WI38 (cell line): Measurements from ENCODE around the gene TFB2M.
A peak's percentile ranks its signal among the peaks of the same experiment; 100 is the strongest.

Experiments used
- H3K4me3 ChIP-seq: 2 replicates; pipeline ENCODE4 v1.5.1; 2011; ENCODE audit warnings: low read depth, mild to moderate bottlenecking, control low read depth, low read length
- CTCF ChIP-seq: IDR thresholded peaks from 2 replicates; pipeline ENCODE4 v1.5.1; 2012; ENCODE audit warnings: low read depth, mild to moderate bottlenecking, control low read depth, low read length

TFB2M gene

GRCh38 chr1:246518456-246519205 lies 47.4 kb downstream of the TFB2M start:
- no peak for TF ChIP-seq CTCF
- H3K4me3 ChIP-seq: no peak overlapping the region

DNA sequence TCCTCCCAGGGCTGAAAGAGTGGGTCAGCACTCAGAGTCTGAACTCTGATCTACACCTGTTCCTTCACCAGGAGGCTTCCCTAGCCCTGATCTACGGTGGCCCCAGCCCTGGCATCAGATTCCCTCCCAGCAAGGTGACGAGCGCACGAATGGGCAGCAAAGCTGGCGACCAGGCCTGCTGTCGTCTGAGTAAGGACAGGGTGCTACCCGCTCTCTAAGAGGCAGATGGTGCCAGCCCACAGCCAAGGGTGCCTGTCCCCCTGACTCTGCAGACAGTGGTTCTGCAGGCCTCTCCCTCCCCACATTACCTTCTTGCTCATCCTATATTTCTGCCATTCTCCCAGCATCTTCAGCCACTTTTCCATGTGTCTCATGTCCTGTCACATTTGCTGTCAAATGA lies 48.7 kb downstream of the TFB2M start:
- TF ChIP-seq CTCF: no peak
- no peak overlapping the region for H3K4me3 ChIP-seq

DNA sequence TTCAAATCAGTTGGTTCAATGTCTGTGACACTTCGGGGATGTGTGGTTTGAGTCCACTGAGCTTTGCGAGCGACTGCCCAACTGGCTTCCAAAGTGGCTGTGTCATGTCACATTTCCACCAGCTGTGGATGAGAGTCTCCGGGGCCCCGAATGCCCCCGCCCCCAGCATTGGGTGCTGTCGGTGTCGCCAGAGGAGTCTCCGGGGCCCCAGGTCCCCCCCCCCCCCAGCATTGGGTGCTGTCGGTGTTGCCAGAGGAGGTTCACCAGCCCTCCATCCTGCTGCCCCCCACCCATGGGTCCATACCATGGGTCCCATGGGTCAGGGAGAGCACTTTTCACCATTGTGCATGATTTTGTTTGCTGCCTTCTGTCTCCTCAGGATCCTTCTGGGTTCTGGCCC lies 49.9 kb downstream of the TFB2M start:
- no peak for TF ChIP-seq CTCF
- no peak overlapping the region for H3K4me3 ChIP-seq

DNA sequence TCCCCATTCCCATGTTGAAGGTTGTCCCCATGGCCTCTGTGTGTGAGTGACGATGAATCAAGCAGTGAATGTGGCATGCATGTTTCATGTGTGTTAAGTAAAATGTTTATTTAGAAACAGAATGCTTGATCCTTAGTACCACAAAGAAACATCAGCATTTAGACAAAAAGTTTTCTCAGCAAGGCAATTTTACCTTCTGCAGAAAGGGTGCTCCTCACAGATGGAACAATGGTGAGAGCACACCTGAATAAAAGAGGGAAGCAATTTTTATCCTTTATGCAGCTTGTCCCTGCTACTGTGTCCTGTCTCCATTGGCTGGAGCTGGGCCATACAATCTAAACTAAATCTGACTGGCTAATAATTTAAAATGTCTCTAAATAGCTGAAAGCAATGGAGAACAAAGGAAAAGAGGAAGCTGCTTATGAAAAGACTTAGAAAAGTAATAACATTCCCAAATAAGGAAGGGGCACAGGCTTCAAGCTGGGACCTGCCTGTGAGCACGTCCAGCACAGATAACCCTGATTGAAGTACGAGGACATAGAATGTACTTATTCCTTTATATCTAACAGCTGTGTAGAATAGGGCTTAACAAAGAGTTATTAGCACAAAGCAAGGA lies 50.6 kb downstream of the TFB2M start:
- TF ChIP-seq CTCF: no peak
- no peak overlapping the region for H3K4me3 ChIP-seq

- no peak for TF ChIP-seq CTCF
- H3K4me3 ChIP-seq: peak overlapping the region; percentile 8
Measured at GRCh38 chr1:246513619-246514343, 52.3 kb downstream of the TFB2M start.

DNA sequence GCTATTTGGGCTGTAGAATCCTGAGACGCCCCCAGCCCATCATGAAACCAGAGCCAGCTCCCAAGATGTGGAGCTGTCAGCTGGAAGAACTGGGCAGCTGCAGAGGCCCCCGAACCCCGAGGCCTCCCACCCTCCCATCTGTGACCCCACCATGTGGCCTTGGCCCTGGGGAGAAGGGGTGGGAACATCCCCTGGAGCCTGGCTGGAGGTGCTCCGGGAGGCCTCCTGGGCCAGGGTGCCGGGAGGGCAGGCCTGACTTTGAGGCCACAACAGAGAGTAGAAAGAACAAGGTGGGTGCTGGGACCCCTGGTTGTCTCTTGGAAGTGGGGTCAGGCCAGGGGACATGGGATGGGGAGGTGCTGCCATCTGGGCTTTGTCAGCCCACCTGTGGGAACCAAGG lies 53.0 kb downstream of the TFB2M start:
- H3K4me3 ChIP-seq: no peak overlapping the region
- TF ChIP-seq CTCF: no peak

GRCh38 chr1:246512635-246513034 lies 53.4 kb downstream of the TFB2M start:
- TF ChIP-seq CTCF: no peak

More at GRCh38 chr1:246512635-246513034, 53.4 kb downstream of the TFB2M start:
- no peak overlapping the region for H3K4me3 ChIP-seq
